ENCODE results near the gene GMDS.

DNA sequence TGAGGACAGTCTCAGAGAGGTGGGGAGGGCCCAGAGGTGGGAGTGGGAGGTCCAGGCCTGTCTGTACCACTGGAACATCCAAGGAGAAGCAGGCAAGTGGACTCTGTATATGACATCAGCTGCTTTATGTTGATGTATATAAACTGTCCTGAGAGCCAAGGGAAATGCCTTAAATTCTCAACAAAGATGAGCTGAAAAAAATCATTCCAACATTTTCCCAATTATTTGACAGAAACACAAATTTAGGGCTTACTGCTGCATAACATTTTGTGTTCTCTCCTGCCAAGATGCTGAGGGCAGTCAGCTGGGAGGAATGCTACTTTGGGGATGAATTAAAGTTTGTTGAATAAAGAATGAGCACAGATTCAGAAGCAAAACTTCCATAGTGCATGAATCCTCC lies 582.9 kb downstream of the GMDS start:
- TF ChIP-seq, protein P1, sequence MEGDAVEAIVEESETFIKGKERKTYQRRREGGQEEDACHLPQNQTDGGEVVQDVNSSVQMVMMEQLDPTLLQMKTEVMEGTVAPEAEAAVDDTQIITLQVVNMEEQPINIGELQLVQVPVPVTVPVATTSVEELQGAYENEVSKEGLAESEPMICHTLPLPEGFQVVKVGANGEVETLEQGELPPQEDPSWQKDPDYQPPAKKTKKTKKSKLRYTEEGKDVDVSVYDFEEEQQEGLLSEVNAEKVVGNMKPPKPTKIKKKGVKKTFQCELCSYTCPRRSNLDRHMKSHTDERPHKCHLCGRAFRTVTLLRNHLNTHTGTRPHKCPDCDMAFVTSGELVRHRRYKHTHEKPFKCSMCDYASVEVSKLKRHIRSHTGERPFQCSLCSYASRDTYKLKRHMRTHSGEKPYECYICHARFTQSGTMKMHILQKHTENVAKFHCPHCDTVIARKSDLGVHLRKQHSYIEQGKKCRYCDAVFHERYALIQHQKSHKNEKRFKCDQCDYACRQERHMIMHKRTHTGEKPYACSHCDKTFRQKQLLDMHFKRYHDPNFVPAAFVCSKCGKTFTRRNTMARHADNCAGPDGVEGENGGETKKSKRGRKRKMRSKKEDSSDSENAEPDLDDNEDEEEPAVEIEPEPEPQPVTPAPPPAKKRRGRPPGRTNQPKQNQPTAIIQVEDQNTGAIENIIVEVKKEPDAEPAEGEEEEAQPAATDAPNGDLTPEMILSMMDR (conservative IDR thresholded peaks at IDR 0.05 in 1 of 2, IDR thresholded peaks at IDR 0.05 in 1 of 2; ENCODE audit: low read depth in 1 of 2, low read length in 2 of 2), result no peak
- no peak for TF ChIP-seq EZH2 (IDR thresholded peaks at IDR 0.05; ENCODE audit: low read length, missing control alignments)

All from fibroblast of lung (primary cell).